ENCODE results near the gene ATP13A2. TPM values are rescaled to one million over a fixed set of nuclear protein-coding genes. Genes with fewer than 3 reads are reported as not detected.
A peak's percentile ranks its signal among the peaks of the same experiment; 100 is the strongest.
"Not testable (repeated sequence)": the region's sequence is repeated elsewhere in the genome, so short reads cannot be mapped to it uniquely, and the experiment has no call there.

ATP13A2 gene
- total and polyA plus RNA-seq, 2 donors from 2014 or later, result 23.8 to 38.6 TPM

DNA sequence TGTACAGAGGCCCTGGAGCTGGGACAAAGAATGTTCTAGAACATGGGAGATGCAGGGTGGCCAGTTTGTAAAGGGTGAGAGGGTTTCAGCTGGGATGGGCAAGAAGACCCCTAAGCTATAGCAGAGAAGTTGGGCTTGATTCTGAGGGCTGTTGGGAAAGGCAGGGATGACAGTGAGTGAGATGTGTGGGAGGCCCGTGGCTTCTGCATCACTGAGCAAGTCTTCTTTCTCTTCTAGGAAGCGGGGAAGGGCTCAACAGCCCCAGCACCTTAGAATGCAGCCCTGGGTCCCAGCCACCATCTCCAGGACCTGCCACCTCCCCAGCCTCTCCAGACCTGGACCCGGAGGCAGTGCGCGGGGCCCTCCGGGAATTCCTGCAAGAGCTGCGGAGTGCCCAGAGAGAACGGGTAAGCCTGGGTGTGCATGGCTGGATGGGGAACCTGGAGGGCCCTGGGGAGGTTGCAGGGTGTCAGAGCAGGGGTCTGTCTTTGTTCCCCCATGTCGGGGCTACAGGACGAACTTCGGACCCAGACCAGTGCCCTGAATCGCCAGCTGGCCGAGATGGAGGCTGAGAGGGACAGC, 46.2 kb downstream of the ATP13A2 start:
- Histone ChIP-seq H3K27me3 (ENCODE audit: control insufficient read depth, insufficient read depth, low read length) (no peaks in the 10 kb centered on the region), H3K27ac (ENCODE audit: low read depth in 2 of 2, low read length in 2 of 2) (no peak overlapping the region), H3K9me3 (ENCODE audit: control insufficient read depth in 2 of 3, insufficient read depth in 1 of 3, low read length in 3 of 3) (no peaks in the 10 kb centered on the region), H3K9ac (ENCODE audit: low read length in 3 of 3) (no peak overlapping the region), H3K36me3 (ENCODE audit: control insufficient read depth in 2 of 3, insufficient read depth in 3 of 3, low read length in 3 of 3) (peaks cover 0 to 10% (median 3%) of the 10 kb centered on the region in 3 donors), H3K4me1 (ENCODE audit: control insufficient read depth in 2 of 3, insufficient read depth in 2 of 3, low read depth in 1 of 3, low read length in 3 of 3) (no peaks in the 10 kb centered on the region), H3K4me3 (ENCODE audit: low read length in 3 of 3) (no peak overlapping the region)
- TF ChIP-seq, protein P1, sequence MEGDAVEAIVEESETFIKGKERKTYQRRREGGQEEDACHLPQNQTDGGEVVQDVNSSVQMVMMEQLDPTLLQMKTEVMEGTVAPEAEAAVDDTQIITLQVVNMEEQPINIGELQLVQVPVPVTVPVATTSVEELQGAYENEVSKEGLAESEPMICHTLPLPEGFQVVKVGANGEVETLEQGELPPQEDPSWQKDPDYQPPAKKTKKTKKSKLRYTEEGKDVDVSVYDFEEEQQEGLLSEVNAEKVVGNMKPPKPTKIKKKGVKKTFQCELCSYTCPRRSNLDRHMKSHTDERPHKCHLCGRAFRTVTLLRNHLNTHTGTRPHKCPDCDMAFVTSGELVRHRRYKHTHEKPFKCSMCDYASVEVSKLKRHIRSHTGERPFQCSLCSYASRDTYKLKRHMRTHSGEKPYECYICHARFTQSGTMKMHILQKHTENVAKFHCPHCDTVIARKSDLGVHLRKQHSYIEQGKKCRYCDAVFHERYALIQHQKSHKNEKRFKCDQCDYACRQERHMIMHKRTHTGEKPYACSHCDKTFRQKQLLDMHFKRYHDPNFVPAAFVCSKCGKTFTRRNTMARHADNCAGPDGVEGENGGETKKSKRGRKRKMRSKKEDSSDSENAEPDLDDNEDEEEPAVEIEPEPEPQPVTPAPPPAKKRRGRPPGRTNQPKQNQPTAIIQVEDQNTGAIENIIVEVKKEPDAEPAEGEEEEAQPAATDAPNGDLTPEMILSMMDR (IDR thresholded peaks at IDR 0.05; ENCODE audit: borderline replicate concordance, extremely low read depth, insufficient read depth), result no peak
- intact Hi-C loops (cut with DNase I), result no loop called here
- DNase-seq (no peak), FAIRE-seq (no peak)

DNA sequence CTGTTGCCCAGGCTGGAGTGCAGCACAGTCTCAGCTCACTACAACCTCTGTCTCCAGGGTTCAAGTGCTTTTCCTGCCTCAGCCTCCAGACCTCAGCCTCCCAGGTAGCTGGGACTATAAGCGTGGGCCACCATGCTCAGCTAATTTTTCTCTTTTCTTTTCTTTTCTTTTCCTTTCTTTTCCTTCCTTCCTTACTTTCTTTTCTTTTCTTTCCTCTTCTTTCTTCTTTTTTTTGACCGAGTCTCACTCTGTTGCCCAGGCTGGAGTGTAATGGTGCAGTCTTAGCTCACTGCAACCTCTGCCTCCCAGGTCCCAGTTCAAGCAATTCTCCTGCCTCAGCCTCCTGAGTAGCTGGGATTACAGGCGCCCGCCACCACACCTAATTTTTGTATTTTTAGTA, 47.6 kb downstream of the ATP13A2 start:
- H3K9ac ChIP-seq (ENCODE audit: low read length in 3 of 3); H3K27me3 ChIP-seq (ENCODE audit: control insufficient read depth, insufficient read depth, low read length); intact Hi-C loops (cut with DNase I); DNase-seq; FAIRE-seq; H3K36me3 ChIP-seq (ENCODE audit: control insufficient read depth in 2 of 3, insufficient read depth in 3 of 3, low read length in 3 of 3); H3K4me3 ChIP-seq (ENCODE audit: low read length in 3 of 3); H3K4me1 ChIP-seq (ENCODE audit: control insufficient read depth in 2 of 3, insufficient read depth in 2 of 3, low read depth in 1 of 3, low read length in 3 of 3); H3K9me3 ChIP-seq (ENCODE audit: control insufficient read depth in 2 of 3, insufficient read depth in 1 of 3, low read length in 3 of 3); H3K27ac ChIP-seq (ENCODE audit: low read depth in 2 of 2, low read length in 2 of 2): not testable (repeated sequence)

DNA sequence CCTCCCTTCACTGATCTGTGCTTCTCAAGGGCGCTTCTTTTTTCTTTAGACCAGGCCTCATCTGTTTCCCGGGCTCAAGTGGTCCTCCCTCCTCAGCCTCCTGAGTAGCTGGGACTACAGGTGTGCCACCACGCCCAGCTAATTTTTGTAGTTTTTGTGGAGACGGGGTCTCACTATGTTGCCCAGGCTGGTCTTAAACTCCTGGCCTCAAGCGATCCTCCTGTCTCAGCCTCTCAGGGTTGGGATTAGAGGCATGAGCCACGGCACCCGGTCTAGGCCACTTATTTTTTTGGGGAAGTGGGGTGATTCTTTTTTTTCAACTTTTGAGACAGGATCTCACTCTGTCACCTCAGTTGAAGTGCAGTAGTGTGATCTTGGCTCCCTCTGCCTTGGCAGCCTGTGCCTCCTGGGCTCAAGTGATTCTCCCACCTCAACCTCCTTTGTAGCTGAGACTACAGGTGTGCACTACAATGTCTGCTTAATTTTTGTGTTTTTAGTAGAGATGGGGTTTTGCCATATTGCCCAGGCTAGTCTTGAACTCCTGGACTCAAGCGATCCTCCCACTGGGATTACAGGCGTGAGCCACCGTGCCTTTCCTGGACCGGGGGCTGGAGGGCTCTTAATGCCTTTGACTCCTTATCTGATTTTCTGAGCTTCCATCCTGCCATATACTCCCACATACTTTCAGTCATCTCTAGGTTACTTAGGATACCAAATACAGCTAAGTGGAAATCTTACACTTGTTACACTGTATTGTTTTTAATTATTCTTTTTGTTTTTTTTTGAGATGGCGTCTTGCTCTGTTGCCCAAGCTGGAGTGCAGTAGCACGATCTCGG, 50.2 kb downstream of the ATP13A2 start:
- intact Hi-C loops (cut with DNase I), result no loop called here
- H3K27ac ChIP-seq (ENCODE audit: low read depth in 2 of 2, low read length in 2 of 2), result no peak overlapping the region

More for the DNA sequence above, 50.2 kb downstream of the ATP13A2 start:
- TF ChIP-seq, protein P1 (IDR thresholded peaks at IDR 0.05; ENCODE audit: borderline replicate concordance, extremely low read depth, insufficient read depth), result no peak
- DNase-seq (peak in 2 of 5 donors; percentile 54 to 58), FAIRE-seq (no peak)
- no peak overlapping the region for H3K9ac ChIP-seq (ENCODE audit: low read length in 3 of 3)
- H3K9me3 ChIP-seq (ENCODE audit: control insufficient read depth in 2 of 3, insufficient read depth in 1 of 3, low read length in 3 of 3), result no peaks in the 10 kb centered on the region
- H3K36me3 ChIP-seq (ENCODE audit: control insufficient read depth in 2 of 3, insufficient read depth in 3 of 3, low read length in 3 of 3), result peaks cover 0 to 7% (median 0%) of the 10 kb centered on the region in 3 donors
- H3K27me3 ChIP-seq (ENCODE audit: control insufficient read depth, insufficient read depth, low read length), result no peaks in the 10 kb centered on the region
- peak overlapping the region in 1 of 3 donors; percentile 44 for H3K4me3 ChIP-seq (ENCODE audit: low read length in 3 of 3)
- H3K4me1 ChIP-seq (ENCODE audit: control insufficient read depth in 2 of 3, insufficient read depth in 2 of 3, low read depth in 1 of 3, low read length in 3 of 3), result no peaks in the 10 kb centered on the region
